Keratinocyte (primary cell): ENCODE results near the gene ARID5B.

Experiments
- EZH2 ChIP-seq: IDR thresholded peaks from one replicate; pipeline ENCODE4 v1.6.1; 2012; ENCODE audit warnings: inconsistent platforms, mild to moderate bottlenecking, low read length, moderate library complexity
- TF ChIP-seq, protein P1 (sequence below), 3 experiments: IDR thresholded peaks in 1 of 3; conservative IDR thresholded peaks in 1 of 3; optimal IDR thresholded peaks in 1 of 3; 2 replicates in 2 of 3; 3 replicates in 1 of 3; pipeline versions ENCODE3 to v1.5.1; 2011; ENCODE audit warnings: low read length in 3 of 3, mild to moderate bottlenecking in 3 of 3, moderate library complexity in 2 of 3, control low read depth in 1 of 3, inconsistent platforms in 1 of 3; ENCODE audit not compliant: insufficient read depth in 2 of 3; ENCODE audit errors: extremely low read depth in 1 of 3

DNA sequence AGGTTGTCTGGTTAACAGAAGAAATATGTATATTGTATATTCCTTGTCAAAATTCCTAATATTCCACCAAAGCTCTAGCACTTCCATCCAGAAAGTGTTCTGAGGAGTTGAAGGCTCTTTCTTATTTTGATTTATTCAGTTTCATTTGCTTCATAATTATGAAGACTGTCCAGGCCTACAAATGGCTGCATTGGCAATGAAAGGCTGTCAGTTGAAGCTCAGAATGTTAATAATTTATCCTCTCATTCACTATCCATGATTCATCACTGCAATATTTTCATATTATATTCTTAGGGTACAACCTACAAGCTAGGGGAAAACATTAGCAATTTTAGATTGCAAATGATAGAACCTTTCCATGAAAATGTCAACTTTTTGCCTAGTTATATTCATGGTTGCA is 57.3 kb downstream of the ARID5B start:
- TF ChIP-seq, protein P1, sequence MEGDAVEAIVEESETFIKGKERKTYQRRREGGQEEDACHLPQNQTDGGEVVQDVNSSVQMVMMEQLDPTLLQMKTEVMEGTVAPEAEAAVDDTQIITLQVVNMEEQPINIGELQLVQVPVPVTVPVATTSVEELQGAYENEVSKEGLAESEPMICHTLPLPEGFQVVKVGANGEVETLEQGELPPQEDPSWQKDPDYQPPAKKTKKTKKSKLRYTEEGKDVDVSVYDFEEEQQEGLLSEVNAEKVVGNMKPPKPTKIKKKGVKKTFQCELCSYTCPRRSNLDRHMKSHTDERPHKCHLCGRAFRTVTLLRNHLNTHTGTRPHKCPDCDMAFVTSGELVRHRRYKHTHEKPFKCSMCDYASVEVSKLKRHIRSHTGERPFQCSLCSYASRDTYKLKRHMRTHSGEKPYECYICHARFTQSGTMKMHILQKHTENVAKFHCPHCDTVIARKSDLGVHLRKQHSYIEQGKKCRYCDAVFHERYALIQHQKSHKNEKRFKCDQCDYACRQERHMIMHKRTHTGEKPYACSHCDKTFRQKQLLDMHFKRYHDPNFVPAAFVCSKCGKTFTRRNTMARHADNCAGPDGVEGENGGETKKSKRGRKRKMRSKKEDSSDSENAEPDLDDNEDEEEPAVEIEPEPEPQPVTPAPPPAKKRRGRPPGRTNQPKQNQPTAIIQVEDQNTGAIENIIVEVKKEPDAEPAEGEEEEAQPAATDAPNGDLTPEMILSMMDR (optimal IDR thresholded peaks at IDR 0.05 in 1 of 3, IDR thresholded peaks at IDR 0.05 in 1 of 3, conservative IDR thresholded peaks at IDR 0.05 in 1 of 3; ENCODE audit: extremely low read depth in 1 of 3, insufficient read depth in 2 of 3, low read length in 3 of 3), result no peak
- TF ChIP-seq EZH2, result no peak
